HG03280 (cell line): ENCODE data around the gene TRMT2A.

Experiments
- ATAC-seq: cut with Tn5 transposase; IDR thresholded peaks from one replicate; pipeline ENCODE4 v1.9.1; 2021; ENCODE audit warnings: mild to moderate bottlenecking, moderate library complexity; ENCODE audit not compliant: unreplicated experiment

TRMT2A gene

GRCh38 chr22:20149257-20150250, 32.5 kb upstream of the TRMT2A start:
- ATAC-seq = no peak

GRCh38 chr22:20148414-20148813, 31.4 kb upstream of the TRMT2A start:
- no peak for ATAC-seq

- no peak for ATAC-seq
These were observed 30.4 kb upstream of the TRMT2A start for GRCh38 chr22:20147237-20147988.

- no peak for ATAC-seq
These were observed 29.8 kb upstream of the TRMT2A start for GRCh38 chr22:20146777-20147176.

GRCh38 chr22:20145832-20146223, 28.8 kb upstream of the TRMT2A start:
- no peak for ATAC-seq

GRCh38 chr22:20145206-20145831, 28.3 kb upstream of the TRMT2A start:
- ATAC-seq = no peak

GRCh38 chr22:20143883-20144665, 27.0 kb upstream of the TRMT2A start:
- no peak for ATAC-seq

- ATAC-seq = no peak
These were observed 25.9 kb upstream of the TRMT2A start for GRCh38 chr22:20142711-20143621.

- no peak for ATAC-seq
These were observed 24.4 kb upstream of the TRMT2A start for GRCh38 chr22:20141186-20142077.

GRCh38 chr22:20140521-20140964, 23.5 kb upstream of the TRMT2A start:
- no peak for ATAC-seq

- ATAC-seq = no peak
These were observed 23.1 kb upstream of the TRMT2A start for GRCh38 chr22:20140107-20140445.

- ATAC-seq = no peak
These were observed 22.5 kb upstream of the TRMT2A start for GRCh38 chr22:20139391-20140106.

GRCh38 chr22:20138868-20139267, 21.8 kb upstream of the TRMT2A start:
- no peak for ATAC-seq

GRCh38 chr22:20138417-20138738, 21.4 kb upstream of the TRMT2A start:
- ATAC-seq = no peak

GRCh38 chr22:20137671-20138416, 20.8 kb upstream of the TRMT2A start:
- no peak for ATAC-seq

GRCh38 chr22:20137113-20137512, 20.1 kb upstream of the TRMT2A start:
- ATAC-seq = no peak

- no peak for ATAC-seq
These were observed 19.5 kb upstream of the TRMT2A start for GRCh38 chr22:20136603-20136873.
